HG02884 (cell line): ENCODE results near the gene UNC5A.

ENCODE experiments used
- ATAC-seq: cut with Tn5 transposase; IDR thresholded peaks from one replicate; pipeline ENCODE4 v1.9.1; 2021; ENCODE audit warnings: mild to moderate bottlenecking, moderate library complexity; ENCODE audit not compliant: unreplicated experiment

UNC5A gene

DNA sequence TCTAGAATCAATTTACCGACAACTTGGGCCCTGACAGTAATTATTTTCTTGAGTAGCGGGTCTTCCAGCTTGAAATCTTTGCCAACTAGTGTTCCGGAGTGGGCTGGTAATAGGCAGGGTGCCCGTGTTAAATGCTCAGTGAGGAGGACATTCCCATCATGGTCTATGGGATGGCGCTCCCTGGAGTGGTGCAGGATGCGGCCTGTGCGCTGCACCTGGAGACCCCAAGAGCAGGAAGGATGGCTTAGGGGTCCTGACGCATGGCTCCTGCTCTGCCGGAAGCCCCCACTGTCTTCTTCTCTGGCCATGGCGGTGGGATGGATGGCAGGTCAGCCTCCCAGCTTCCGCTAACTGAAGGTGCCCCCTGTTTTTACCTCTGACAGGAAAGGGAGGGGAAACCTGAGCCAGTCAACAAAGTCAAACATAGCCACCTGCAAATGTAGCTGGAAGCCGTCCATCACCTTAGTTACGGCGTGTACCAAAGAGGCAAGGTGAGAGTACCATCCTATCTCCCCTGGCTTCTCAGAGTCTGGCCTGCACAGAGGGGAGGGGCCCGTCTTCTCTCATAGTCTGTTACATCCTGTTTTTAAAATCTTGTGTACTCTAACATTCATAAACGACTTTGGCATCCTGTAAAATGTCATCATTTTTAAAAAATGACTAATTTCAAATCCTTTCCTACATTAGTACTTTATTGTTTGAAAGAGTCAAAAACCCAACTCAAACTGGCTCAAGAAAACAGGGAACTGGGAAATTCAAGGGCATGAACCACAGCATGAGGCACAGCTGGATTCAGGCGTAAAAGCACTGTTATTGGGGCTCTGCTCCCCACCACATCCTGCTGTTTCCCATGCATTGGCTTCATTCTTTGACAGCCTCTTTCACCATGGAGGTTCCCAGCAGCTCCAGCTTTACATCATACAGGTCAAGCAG lies 28.5 kb upstream of the UNC5A start:
- ATAC-seq: no peak

DNA sequence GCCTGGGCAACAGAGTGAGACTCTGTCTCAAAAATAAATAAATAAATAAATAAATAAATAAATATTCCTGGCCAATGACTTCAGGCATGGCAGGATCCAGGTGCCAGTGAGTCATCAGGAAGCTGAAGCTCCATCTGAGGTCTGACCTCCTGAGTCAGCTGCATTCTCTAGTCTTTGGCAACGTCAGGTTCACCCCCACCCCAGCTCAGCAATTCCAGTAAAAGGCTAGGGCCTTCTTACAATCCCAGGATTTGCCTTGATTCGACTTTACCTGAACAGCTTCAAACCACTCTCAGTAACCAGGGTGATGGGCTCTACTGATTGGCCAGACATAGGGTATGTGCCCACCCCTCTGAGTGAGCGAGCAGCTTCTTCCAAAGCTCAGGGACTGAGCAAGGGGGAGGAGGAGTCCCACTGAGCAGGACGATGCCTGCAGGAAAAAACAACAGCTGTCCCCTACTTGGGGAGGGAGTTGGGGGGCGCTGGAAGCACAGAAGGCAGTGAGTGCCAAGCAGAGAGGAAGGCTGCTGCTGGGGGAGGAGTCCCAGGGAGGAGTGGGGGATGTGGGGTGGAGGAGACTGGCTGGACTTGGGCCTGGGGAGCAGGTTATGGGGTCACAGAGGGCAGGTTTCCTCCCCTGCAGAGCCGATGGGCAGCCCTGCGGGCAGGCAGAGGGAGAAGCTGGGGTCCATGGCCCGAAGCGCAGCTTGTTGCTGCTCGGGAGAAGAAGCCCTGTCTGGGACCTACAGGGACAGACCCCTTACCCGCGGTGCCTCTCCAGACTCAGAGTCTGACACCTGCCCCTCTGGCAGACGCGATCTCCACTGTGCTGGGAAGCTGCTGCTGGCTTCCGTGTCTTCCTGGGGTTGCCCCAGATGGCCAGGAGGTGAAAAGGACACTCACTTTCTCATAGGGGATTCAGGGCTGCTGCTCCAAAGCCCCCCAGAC lies 25.9 kb upstream of the UNC5A start:
- ATAC-seq: no peak

DNA sequence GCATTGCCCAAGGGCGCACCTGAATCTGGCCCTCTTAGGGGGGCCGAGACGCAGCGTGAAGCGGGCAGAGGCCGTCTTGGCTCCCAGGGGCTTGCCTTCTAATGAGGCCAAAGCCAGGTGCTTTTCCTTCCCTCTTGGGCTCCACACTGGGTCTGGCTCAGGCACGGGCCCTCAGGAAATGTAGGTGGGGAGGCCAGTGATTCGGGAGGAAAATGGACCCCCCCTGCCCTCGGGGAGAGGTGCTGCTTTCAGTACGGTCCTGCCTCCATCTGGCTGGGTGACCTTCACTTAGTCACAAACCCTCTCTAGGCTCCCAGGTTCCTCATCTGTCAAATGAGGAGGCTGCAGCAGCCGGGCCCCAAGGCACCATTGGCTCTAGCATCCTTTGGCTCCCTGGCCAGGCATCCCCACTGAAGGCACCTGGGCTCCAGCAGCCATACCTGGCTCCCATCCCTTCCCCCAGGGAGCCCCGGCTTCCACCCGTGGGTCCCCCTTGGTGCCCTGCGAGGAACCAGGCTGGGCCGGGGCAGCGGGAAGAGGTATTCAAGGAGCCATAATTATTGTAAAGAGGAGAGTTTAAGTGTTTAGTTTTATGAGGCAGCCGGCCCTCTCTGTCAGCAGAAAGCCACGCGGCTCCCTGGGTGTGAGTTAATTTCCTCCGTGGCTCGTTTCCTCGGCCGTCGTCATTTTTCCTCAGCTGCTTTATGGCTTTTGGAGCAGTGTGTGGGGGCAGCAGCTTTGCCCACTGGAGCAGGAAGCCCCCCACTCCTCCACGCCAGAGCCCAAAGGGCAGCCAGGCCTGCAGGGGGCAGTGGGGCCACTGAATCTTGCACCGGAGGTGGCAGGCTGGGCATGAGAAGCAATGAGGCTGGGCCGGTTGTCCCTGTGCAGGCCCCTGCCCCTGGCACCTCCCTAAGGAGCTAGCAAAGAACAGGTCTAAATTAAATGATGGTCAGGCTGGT lies 24.9 kb upstream of the UNC5A start:
- no peak for ATAC-seq

DNA sequence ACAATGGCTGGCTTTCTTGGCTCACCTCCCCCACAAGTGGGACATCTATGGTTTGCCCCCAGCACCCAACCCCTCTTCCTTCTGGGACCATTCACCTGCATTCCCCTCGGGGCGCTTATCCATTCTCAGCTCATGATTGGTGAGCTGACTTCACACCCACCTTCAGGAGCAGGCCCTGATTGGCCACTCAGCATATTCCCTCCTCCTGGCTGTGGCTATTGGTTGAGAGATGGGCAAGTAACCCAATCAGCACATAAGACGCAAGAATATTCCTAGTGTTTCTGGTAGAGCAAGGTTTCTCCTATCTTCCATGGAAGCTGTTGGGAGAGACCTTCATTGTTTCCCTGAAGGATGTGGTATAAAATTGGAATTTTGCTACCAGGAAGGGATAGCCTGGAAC lies 22.7 kb upstream of the UNC5A start:
- no peak for ATAC-seq

DNA sequence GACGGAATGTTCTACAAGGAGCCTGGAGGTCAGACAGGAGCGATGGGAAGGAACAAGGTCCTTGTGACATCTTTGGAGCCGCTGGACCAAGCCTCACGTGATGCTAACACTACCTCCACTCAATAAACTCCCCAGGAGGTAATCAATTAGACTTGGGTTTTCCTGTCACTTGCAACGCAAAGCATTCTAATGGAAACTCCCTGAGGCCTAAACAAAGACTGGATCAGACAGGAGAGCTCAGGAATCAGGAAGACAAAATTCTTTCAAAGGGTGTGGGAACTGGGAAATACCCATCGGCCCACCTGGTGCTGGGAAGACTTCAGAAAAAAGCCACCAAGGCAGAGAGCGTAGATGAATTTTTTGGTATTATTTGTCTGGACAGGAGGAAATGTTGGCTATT lies 22.3 kb upstream of the UNC5A start:
- ATAC-seq: no peak

DNA sequence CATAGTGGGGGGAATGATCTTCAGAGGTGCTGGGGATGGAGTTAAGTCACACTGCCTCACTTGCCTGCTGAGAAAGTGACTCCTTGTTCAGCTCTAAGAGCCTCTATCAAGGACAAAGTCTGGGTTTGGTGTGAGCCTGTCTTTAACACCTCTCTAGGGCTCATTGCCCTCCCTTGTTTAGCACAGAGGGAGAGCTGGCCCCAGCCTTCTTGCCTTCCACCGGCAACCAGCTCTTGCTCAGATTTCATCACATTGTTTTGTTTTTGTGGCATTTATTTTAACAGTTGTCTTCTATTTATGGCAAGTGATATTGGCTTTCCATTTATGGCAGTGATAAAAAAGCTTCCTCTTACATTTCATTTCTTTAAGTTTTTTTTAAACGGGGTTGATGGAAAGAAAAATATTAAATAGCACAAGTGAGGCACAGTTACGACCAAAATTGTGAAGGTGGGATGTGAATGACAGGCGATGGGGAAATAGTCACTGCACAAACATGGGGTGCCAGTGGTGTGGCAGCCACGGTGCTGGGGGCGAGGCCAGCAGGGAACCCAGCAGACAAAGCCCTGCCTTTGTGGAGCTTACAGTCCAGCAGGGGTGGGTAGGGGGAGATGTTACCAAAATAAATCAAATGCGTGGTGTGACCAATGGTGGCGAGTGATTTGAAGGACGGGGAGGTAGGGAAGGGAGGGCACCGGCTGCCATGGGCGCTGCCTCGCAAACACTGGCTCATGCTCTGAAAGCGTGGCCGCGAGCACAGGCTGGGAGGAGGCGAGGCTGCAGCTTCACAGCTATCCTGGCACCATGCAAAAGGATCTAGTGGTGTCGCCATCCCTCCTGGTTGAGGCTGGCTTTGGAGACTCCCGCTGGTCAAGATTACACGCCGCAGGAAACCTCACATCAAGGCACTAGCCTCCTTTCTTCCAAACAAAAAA lies 21.2 kb upstream of the UNC5A start:
- ATAC-seq: no peak

DNA sequence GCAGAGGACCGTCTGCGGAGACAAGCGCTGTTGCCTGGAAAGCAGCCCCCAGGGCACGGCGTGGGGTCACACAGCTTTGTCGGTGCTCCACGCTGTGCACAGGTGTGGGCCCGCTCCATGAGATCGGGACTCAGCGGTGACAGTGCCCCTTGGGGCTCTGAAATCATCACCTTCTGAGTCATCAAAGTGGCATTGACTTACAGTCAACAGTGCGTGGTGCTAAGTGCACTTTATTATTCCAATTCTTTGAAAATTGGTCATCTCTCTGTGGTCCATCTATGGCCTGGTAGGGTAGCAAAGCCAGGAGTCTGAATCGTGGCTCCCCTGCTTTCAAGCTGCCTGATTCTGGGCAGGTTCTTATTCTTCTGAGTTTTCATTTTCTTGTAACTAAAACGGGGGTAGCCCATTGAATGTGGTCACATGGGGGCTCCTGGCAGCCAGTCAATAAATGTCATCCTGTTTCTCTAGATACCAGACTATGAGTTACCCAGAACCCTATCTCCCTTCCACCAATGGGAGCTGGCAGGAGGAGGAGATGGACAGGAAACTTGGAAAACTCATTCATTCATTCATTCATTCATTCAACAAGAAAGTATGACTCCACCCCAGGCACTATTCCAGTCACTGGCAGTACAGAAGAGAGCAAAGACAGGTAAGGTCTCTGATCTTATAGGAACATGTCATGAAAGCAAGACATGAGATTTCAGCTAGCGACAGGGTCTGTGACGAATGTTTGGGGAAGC lies 20.3 kb upstream of the UNC5A start:
- no peak for ATAC-seq

DNA sequence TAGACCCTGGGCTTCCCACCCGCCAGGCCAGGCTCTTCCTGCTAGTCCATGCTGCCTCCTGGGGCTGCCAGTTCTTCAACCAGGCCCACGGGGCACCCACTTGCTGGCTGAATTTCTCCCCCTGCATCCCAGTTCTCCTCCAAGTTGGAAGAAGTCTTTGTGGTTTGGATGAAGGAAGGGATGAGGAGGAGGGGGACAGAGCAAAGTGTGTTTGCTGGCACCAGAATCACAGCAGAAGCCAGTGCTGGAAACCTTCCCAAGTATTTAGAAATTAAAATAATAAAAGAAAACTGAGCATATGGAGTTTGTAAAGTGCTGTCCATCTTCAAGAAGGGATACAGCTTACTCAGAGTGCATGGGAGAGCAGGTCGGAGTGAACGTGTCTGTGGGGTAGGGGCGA lies 19.4 kb upstream of the UNC5A start:
- ATAC-seq: no peak

DNA sequence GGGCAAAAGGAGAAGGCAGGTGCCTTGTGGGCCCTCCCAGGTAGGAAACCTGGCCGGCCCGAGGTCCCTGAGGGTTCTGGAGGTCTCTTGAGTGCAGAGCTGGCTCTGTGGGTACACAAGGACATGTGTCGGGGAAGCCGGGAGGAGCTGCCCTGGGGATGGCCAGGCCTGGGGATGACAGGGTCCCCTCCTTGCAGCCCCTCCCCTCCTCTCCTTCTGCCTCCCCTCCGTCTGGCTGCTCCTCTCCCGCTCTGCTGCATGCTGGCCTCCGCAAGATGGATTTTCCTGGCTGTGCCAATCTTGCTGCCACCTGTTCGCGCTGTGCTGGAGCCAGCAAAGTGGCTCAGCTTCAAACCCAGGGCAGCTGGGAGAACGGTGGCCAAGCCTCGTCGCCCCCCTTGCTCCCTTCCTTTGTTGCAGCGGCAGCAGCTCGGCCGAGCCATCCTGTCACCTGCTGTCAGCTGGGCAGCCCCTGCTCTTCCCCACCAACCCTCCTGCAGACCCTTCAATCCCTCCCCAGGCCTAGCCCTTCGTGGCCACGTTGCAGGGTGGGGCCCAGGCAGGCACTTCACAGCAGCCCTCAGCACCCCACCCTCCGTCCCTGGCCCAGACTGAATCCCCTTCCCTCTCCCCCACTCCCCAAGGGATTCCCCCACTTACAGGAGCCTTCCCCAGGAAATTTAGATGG lies 17.6 kb upstream of the UNC5A start:
- ATAC-seq: no peak

DNA sequence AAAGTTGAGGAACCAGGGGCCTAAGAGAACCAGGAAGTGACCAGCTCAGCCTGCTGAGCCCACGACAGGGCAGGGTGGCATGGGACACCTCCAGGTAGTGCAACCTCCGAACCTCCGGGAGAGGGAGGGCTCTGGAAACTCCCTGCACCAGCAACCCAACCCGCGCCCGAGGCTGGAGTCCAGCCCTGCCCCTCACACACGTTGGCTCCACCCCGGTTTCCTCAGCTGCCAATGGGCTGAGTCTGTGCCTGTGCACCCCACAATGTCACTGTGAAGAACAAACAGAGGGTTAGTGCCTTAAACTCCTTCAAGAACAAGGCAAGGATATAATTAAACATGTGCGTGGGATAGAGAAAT lies 17.0 kb upstream of the UNC5A start:
- ATAC-seq: no peak

DNA sequence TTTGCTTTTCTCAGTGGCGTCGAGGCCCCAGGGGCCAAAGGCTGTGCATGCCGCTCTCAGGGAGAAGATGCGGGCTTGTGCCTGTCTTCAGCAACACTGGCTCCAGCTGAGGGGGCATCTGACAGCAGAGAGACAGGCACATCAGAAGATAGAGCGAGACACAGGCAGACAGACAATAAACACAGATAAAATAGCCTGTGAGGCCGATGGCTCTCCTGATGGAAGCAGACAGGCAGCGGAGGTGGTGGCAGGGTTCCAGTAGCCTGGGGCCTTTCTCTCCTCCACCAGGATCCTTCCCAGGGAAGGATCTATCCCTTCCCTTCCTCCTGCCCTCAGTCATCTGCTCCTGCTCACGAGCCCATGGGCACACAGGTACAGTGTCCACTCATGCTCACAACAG lies 16.6 kb upstream of the UNC5A start:
- ATAC-seq: no peak

DNA sequence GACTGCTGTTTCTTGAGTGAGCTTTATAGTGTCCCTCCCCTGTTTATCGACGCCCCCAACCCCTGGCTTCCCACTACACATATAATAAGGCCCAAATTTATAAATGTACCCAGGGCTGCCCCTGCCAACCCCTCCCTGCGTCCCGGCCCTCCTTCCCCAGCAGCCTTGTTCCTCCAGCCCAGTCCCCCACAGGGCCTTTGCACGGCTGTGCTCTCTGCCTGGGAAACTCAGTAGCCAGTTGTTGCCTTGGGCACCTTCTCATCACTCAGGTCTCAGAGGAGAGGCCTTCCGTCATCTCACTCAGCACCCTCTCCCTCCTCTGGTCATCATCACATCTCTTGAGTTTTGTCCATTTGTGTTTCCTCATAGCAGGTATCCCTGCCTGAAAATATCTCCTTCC lies 15.8 kb upstream of the UNC5A start:
- no peak for ATAC-seq

DNA sequence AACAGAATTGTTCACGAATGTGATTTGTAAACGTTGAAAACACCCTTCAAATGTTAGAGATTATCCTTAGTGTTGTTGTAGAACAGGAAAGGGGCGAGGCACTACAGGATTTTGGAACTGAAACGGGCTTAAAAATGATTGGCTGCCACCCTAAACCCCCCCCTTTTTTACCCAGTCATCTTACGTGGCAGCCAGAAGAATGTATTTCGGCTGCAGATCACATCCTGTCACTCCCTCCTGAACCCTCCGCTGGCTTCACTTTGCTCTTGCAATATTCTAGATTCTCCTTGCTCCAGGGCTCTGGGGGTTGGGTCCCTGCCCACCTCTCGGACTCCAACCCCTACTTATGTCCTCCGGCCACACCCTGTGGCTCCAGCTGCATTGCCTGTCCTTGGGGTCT lies 13.9 kb upstream of the UNC5A start:
- no peak for ATAC-seq

DNA sequence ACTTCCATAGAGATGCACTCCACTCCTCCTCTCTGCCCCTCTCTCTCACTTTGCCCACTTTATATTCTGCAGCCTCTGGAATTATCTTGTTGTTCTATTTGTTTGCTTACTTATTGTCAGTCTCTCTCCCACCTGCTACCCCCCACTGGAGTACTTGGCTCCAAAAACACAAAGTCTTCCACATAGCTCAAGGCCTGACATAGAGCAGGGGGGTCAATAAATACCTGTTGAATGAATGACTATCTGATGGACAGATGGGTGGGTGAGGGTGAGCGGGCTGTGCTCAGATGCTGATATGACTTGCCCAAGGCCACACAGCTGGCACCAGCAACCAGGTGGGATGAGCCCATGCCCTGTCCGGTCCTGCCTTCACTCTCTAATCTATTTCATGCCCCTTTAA lies 13.4 kb upstream of the UNC5A start:
- no peak for ATAC-seq

DNA sequence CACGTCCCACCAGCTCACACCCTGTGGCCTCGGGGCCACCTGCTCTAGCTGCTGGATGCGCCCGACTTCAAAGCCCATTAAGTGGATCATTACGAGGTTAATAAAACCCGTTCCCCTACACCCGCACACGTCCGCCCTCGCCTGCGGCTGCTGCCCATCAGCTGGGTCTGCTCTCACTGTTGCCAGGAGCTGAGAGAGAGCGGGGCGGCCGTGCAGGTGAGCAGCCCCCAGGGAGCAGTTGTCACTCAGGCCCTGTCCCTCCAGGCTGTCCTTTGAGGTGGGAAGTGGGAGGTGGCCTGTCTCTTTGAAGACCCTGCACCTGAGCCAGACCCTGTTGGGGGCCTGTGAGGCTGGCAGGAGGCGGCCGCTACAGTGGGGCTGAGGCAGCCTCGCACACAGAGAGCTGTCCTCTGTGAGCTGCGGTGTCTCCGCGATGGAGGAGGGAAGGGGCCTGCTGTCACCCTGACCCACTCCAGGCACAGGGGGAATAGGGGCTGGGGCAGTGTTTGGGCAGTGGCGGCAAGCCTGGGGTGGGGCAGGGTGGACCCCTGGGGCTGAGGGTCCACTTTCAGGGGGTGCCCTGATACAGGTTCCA lies 12.8 kb upstream of the UNC5A start:
- ATAC-seq: no peak

DNA sequence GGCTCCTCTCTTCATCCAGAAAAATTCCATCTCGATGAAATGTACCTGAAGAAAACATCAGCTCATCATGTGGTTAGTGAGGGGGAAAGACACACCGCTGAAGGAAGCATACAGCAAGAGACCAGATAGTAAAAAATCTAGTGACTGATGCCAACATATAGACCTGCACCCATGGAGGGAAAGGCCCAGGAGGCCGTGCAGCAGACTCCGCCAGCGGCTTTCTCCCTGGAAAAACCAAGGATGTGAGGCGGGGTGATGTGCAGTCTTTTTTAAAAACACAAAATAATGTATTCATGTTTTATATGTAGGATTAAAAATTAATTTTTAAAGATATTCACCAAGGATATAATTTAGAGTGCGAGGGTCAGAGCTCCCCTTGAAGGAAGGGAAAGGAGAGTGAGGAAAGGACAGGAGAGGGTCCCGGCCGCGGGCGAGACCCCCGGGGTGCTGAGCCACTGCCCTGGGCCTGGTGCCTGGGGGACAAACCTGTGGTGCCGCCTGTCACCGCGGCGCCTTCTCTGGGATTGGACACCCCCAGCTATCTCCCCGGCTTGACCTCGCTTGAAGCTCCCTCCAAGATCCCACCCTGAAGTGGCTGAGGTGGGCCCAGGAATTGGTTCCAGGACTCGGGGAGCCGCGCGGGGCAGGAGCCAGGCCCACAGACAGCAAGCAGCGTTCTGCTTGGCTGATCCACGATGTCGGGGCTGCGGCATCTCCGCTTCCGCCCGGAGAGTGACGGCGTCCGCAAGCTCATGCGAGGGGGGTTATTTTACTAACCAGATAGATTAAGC lies 12.1 kb upstream of the UNC5A start:
- ATAC-seq: no peak

DNA sequence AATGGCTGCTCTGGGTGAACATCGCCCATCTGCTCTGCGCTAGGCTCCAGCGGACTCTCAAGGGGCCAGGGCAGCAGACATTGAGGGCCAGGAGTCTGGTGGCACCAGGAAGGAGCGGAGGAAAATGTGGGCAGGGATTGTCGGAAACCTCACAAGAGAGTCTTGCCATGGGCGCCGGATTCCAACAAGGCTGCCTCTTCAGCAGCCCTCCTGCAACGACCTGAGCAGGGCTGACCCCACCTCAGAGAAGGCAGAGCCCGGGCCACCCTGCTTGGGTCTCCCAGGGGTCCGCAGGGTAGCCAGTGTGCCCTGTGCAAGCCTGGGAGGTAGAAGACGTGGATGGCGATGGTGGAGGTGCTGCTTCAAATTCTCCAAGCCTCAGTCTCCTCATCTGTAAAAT lies 11.4 kb upstream of the UNC5A start:
- ATAC-seq: no peak
